ENCODE measurements around the gene DUT. TPM values are rescaled to one million over a fixed set of nuclear protein-coding genes. Genes with fewer than 3 reads are reported as not detected.

Gene DUT
- total and polyA plus RNA-seq, 9 of the 15 experiments (the other 6 are each of a cell fraction or from before 2014, with no cell fraction given): 13.9 to 235 (median 94.9) TPM

- intact Hi-C loops (cut with micrococcal nuclease): no loop called here
- TF ChIP-seq ZFP30 (CRISPR knock-in tag; IDR thresholded peaks at IDR 0.05; ENCODE audit: borderline replicate concordance): no peak
- no peak for TF ChIP-seq ZNF740 (CRISPR knock-in tag; IDR thresholded peaks at IDR 0.05)
- TF ChIP-seq ZNF740 (tag; IDR thresholded peaks at IDR 0.05): no peak
- TF ChIP-seq ATF7 (IDR thresholded peaks at IDR 0.05): no peak
- TF ChIP-seq NR2C1 (IDR thresholded peaks at IDR 0.05): no peak
- TF ChIP-seq NR2C1 (tag; IDR thresholded peaks at IDR 0.05): no peak
- no peak for TF ChIP-seq ZSCAN29 (IDR thresholded peaks at IDR 0.05)
- TF ChIP-seq ZFP1 (CRISPR knock-in tag; IDR thresholded peaks at IDR 0.05): no peak
- no peak for TF ChIP-seq POLR2B (IDR thresholded peaks at IDR 0.05; ENCODE audit: low read depth, partially characterized antibody)
- no peak for TF ChIP-seq ZNF778 (CRISPR knock-in tag; IDR thresholded peaks at IDR 0.05)
- no peak for TF ChIP-seq ZFP36 (IDR thresholded peaks at IDR 0.05; ENCODE audit: low read depth, low read length, partially characterized antibody)
- TF ChIP-seq ZNF586 (CRISPR knock-in tag; conservative IDR thresholded peaks at IDR 0.05): no peak
- TF ChIP-seq FOXA3 (CRISPR knock-in tag; conservative IDR thresholded peaks at IDR 0.05 in 1 of 2, IDR thresholded peaks at IDR 0.05 in 1 of 2): no peak
- TF ChIP-seq ZNF263 (CRISPR knock-in tag; IDR thresholded peaks at IDR 0.05; ENCODE audit: borderline replicate concordance): no peak
- TF ChIP-seq BRF1 (IDR thresholded peaks at IDR 0.05; ENCODE audit: borderline replicate concordance, extremely low read depth, insufficient read length): no peak
- no peak for TF ChIP-seq MIER1 (IDR thresholded peaks at IDR 0.05; ENCODE audit: low read depth)
- no peak for TF ChIP-seq ZBTB43 (CRISPR knock-in tag; IDR thresholded peaks at IDR 0.05)
- no peak for TF ChIP-seq POLR2AphosphoS2 (IDR thresholded peaks at IDR 0.05; ENCODE audit: low read length)
- peak; percentile 89 for TF ChIP-seq MAFG (tag; conservative IDR thresholded peaks at IDR 0.05)
- TF ChIP-seq CHD4 (IDR thresholded peaks at IDR 0.05; ENCODE audit: insufficient read depth, insufficient replicate concordance, low read depth, low read length, poor library complexity, severe bottlenecking): no peak
- no peak for TF ChIP-seq ZNF655 (CRISPR knock-in tag; IDR thresholded peaks at IDR 0.05)
- no peak for TF ChIP-seq PTRF (tag; IDR thresholded peaks at IDR 0.05)
- TF ChIP-seq TAL1 (IDR thresholded peaks at IDR 0.05): no peak
These were observed 58.5 kb downstream of the DUT start for GRCh38 chr15:48389691-48390143.

More at GRCh38 chr15:48389691-48390143, 58.5 kb downstream of the DUT start:
- no peaks in the 10 kb centered on the region for H3K9me3 ChIP-seq (replicated peaks; ENCODE audit: control insufficient read depth, insufficient read depth, low read depth, low read length)
- WGBS (ENCODE audit: insufficient coverage, low coverage, missing lambda C conversion rate): 6% methylated on average over 3 of the region's 3 CpGs
- ChIA-PET CTCF (ENCODE audit: low intra/inter-chr PET ratio) (no interaction called here), POLR2A (no interaction called here)
- no peak overlapping the region for H3K27ac ChIP-seq (ENCODE audit: extremely low read depth, low read depth, low read length)
- in situ Hi-C loops (cut with MboI): no loop called here
- H3K27me3 ChIP-seq (ENCODE audit: control insufficient read depth in 2 of 2, insufficient read depth in 2 of 2, low read length in 2 of 2): peaks cover 2 to 5% of the 10 kb centered on the region in 2 experiments; a peak in 3 of 5 replicates
- DNase-seq (ENCODE audit: extremely low read depth in 1 of 4, low spot score in 3 of 4) (no peak), ATAC-seq (no peak), FAIRE-seq (no peak)
- H3K4me2 ChIP-seq (ENCODE audit: insufficient read depth, low read length): no peak overlapping the region
- no TSS peak for BruUV-seq (replicated peaks)
- H4K20me1 ChIP-seq (replicated peaks; ENCODE audit: control insufficient read depth, insufficient read depth, low read length): no peaks in the 10 kb centered on the region
- no peaks in the 10 kb centered on the region for H3K9me1 ChIP-seq (ENCODE audit: control insufficient read depth, insufficient read depth, low read length)
- H3K36me3 ChIP-seq (ENCODE audit: control insufficient read depth, insufficient read depth, low read length): no peaks in the 10 kb centered on the region
- H3K4me3 ChIP-seq: no peak overlapping the region
- peak overlapping the region; percentile 6; the same call in 1 of the 2 replicates for H2AFZ ChIP-seq (ENCODE audit: low read depth, low read length)
- no peaks in the 10 kb centered on the region for H3K4me1 ChIP-seq (replicated peaks in 1 of 2; ENCODE audit: control insufficient read depth in 2 of 2, insufficient read depth in 2 of 2, low read length in 2 of 2)
- no peaks in the 10 kb centered on the region for H3K79me2 ChIP-seq (ENCODE audit: control insufficient read depth, insufficient read depth, low read length)
- H3K9ac ChIP-seq (ENCODE audit: insufficient read depth in 1 of 2, low read depth in 2 of 2, low read length in 2 of 2): no peak overlapping the region

All from K562 (cell line).